GM18907 (cell line): ENCODE data around the gene STEEP1.
A peak's percentile ranks its signal among the peaks of the same experiment; 100 is the strongest.

Experiments
- ATAC-seq: cut with Tn5 transposase; IDR thresholded peaks from one replicate; pipeline ENCODE4 v1.9.1; 2021; ENCODE audit warnings: mild to moderate bottlenecking, moderate library complexity; ENCODE audit not compliant: unreplicated experiment

Gene STEEP1

GRCh38 chrX:119565107-119565663, at the start of gene STEEP1:
TSS of gene STEEP1 (minus strand) at chrX:119565409. CDS start at chrX:119565355, 54 bp downstream.
- ATAC-seq, result peak; percentile 90

- no peak for ATAC-seq
These were observed 49.6 kb upstream of the STEEP1 start for GRCh38 chrX:119614776-119615175.

DNA sequence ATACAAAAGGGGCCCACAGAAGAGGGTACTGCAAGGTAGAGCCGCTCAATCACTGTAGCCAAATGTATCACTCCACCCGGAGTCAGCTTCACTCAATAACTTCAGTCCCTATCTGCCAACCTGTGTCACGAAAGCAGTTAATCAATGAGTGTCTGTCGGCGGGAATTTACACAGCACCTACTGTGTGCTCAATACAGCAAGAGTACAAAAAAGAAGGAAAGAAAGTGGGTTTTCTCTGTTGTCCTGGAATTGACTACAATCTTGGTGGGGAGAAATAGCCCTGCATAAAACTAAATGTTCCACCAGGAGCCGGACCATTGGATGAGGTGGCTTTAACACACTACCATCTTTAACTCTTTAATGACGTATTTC, 41.8 kb upstream of the STEEP1 start:
- no peak for ATAC-seq

DNA sequence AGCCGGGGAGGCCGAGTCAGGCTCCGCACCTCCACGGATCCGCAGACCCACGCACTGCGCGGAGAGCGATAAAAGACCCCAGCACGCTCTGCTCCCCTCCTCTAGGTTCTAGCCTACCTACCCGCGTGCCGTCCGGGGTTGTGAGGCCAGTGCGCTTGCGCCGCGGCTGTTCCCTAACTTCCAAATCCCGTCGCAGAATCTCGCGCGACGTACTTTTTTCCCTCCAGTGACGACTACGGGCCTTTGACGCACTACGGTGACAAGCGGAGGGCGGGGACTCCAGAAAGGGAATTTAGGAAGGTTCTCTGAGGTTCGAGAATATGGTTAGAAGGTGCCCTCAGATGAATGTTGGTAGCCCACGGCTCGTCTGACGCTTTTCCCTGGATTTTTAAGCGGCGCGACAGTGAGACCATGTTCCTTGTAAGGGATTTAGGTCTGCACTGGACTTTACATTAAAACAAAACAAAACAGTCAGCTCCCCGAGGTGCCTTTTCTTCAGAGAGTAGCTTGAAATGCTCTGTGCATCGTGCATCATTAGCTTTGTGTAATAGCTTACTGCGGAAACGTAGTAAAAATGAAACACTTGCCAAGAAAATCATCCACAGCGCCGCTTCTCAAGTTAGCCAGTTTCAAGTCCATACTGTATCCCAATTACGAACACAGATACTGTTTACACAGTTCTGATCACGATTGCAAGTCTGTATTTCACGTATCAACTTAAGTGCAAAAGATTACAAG, 41.2 kb upstream of the STEEP1 start, which contains the start of gene NKRF:
TSS of gene NKRF (minus strand) at position 145 of the 738 bp plus-strand sequence.
- peak; percentile 82 for ATAC-seq

GRCh38 chrX:119605464-119606279, 40.5 kb upstream of the STEEP1 start:
- peak; percentile 34 for ATAC-seq

GRCh38 chrX:119604766-119605463, 39.7 kb upstream of the STEEP1 start:
- peak; percentile 2 for ATAC-seq

DNA sequence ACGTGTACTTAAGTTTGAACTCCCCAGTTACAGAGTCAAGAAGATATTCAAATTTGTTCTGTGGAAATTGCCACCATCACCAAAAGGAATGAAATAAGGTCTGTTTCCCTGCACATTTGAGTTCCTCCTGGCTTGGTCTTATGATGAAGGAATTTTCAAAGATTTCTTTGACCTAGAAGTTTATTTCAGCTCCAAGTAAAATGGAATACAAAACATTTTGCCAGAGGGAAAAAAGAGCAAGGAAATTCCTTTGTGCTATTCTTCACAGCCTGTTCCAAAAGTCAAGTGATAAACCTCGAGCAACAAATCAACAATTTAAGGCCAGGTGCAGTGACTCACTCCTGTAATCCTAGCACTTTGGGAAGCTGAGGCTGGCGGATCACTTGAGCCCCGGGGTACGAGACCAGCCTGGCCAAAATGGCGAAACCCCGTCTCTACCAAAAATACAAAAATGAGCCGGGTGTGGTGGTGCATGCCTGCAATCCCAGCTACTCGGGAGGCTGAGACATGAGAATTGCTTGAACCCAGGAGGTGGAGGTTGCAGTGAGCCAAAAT, 37.6 kb upstream of the STEEP1 start:
- ATAC-seq, result no peak

GRCh38 chrX:119589810-119590209, 24.6 kb upstream of the STEEP1 start:
- no peak for ATAC-seq

DNA sequence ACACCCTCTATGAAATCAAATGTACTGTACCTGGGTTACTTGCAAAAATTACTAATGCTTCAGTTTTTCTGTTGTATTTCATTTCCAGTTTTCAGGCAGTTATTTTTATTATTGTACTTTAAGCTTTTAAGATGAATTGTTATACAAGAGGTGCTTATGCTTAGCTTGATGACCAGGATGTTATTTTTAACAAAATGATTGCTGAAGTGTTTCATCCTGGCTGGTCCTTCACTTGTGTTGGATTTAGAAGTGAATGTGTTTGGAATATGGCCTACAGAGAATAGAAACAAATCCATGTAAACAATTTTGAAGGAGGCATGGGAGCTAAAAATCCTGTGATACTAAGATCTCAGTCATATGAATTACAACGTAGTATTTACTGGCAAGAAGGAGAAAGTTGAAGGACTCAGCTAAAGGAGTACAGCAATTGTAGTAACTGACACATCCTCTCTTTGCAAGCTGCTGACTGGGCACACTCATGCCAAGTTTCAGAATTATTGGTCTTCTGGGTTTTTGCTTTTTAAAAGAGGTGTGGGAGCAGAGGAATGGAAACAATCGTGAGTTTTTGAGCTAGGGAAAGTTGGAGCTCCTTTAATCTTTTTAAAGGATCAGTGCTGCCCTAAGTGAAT, 18.3 kb upstream of the STEEP1 start:
- no peak for ATAC-seq

- no peak for ATAC-seq
These were observed 14.2 kb upstream of the STEEP1 start for GRCh38 chrX:119579414-119579813.

GRCh38 chrX:119574394-119575266, 9.4 kb upstream of the STEEP1 start, which contains the start of gene UBE2A:
TSS of gene UBE2A (plus strand) at chrX:119574563. CDS start at chrX:119574712, 149 bp downstream.
- peak; percentile 83 for ATAC-seq

- peak; percentile 79 for ATAC-seq
These were observed 8.7 kb upstream of the STEEP1 start for GRCh38 chrX:119573840-119574393.

DNA sequence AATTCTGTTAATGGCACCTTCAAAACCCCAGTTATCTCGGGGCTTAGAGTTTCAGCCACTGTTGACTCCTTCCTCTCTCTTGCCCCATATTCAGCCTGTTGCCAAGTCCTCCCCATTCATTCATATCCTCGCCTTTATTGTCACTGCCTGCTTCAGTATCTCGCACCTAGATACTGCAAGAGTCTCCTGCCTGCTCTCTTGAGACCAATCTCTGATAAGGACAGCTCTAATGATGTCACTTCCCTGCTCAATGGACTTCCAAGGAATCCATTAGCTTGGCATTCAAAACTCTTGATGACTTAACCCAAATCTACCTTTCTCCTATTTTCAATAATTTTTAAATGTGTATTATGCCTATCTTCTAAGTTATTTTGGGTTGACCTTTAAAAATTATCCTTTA, 8.0 kb upstream of the STEEP1 start:
- ATAC-seq, result no peak

DNA sequence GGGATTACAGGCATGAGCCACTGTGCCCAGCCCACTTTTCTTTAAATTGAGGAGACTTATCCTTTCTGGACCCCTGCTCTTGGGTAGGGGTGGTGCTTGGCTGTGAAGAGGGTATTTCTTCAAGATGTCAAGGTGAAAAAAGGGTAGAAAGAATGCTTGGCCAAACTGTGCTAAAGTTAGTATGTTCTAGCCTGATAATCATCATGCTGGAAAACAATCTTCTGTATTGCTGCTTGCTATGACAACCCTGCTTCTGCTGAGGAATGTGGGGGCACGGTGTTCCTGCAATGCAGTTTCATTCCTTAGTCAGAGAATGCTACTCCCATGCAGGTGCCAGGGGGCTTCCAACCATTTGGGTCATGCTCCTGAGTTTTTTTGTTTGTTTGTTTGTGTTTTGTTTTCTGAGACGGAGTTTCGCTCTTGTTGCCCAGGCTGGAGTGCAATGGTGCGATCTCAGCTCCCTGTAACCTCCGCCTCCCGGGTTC, 5.2 kb upstream of the STEEP1 start:
- no peak for ATAC-seq

DNA sequence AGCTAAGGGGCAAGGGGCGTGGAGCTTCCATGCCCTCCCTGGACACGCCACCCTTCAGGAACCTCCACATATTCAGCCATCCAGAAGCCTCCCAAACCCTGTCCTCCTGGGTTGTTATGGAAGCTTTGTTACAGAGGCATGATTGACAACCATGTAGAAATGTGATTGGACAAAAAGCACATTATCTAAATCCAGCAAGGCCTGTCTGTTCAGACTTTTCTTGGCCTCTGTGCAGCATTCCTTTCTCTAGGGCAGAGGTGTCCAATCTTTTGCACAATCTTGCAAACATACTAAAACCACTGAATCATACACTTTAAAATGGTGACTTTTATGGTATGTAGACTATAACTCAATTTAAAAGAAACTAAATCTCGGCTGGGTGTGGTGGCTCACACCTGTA, 12.7 kb downstream of the STEEP1 start:
- ATAC-seq, result no peak

DNA sequence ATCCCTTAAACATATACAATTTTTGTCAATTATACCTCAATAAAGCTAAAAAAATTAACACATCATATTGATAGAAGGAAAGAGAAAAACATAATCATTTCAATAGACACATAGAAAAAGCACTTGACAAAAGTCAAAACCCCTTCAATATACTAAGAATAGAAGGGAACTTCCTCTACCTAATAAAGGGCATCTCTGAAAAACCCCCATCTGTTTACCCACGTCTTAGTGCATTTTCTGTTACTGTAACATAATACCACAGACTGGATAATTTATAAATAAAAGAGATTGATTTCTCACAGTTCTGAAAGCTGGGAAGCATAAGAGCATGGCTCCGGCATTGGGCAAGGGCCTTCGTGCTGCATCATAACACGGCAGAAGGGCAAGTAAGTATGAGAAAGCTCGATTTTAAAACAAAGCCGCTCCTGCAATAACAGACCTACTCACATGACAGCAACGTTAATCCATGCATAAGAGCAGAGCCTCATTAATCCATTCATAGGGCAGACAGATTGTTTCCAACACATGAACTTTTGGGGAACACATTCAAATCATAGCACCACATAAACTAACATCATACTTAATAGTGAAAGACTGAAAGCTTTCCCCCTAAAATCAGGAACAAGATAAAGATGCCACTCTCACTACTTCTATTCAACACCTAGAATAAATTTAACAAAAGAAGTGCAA, 15.7 kb downstream of the STEEP1 start:
- peak; percentile 61 for ATAC-seq

GRCh38 chrX:119541188-119541587, 24.0 kb downstream of the STEEP1 start:
- no peak for ATAC-seq

- ATAC-seq, result no peak
These were observed 25.3 kb downstream of the STEEP1 start for GRCh38 chrX:119539872-119540271.
